HUDEP-2 (cell line): ENCODE measurements around the gene SLC25A34.

ENCODE experiments used
- DNase-seq, 76 experiments: peaks; one replicate each; lab custom pipeline; 2025; ENCODE audit not compliant: unreplicated experiment in 76 of 76; lab: John Stamatoyannopoulos, UW

SLC25A34 gene

DNA sequence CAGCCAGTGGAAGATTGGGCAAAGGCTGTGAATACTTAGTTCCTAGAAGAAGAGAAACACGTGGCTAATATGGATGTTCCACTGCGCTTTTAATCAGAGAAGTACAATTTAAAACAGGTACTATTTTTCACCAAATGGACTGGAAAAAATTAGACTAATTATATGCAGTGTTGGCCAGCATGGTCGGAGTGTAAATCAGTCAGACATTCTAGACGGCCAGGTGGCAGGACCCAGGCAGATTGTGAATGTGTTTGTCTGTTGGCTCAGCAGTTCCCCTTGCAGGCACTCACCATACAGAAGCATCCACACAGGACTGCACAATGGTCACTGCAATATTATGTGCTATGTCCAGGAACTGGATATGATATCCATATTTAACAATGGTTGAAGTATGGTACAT, 23.9 kb upstream of the SLC25A34 start:
- no peak for DNase-seq

DNA sequence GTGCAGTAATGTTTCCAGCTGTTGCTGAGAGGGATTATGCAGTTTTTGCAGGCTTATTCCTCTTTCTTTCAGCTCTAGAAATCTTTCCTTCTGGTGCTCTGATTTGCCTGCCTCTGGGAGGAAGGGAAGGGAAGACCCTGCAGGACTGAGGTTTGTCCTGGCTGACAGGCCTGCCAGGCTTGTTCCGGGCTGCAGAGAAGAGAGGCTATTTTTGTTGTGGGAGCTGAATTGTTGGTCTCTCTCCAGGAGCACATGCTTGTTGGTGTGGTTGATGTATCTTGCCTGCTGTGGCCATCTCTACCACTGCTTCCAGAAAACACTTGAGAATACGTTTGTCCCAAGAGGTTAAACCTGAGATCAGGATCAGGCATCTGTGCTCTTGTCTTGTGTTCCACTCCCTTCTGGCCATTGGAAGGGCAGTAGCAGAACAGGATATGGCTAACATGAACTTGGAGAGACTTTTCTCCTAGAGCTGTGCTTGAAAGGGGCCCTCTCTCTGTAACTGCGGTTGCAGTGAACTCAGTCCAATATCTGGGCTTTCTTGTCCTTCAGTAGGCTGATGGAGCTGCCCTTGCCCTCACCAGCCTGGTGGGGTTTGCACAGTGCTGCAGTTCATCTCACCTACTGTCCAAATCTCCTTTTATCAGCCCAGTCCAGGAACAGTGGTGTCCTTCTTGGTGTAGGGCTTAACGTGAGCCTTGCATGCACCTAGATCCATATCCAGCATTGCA, 21.5 kb upstream of the SLC25A34 start:
- no peak for DNase-seq

DNA sequence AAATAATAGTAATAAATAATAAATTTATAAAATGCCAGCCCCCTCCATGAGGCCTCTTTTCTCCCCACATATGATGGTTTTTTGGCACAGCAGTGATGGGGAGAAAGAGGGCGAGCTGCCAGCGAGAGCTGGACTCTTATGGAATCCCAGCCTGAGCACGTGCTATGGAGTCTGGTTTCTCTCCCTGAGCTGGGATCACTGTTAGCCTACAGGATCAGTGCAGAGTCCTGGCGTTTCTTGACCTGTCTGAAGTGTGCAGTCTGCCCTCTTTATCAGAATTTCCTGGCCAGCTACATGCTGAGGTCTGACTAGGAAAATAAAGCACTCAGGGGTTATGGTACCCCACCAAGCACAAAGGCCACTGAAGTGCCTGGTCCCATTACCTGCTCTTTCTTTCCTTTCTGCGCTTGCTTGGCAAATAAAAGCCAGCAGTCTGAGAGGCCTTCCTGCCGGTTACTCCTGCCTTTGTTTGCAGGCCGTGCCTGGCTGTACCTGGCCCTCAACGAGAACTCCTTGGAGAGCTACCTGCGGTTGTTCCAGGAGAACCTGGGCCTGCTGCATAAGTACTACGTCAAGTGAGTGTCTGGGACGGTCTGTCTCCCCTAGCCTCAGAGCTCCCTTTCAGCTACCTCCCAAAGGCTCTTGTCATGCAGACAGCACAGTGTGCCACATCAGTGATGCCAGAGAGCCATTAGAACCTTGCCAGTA, 18.5 kb upstream of the SLC25A34 start:
- DNase-seq = no peak

DNA sequence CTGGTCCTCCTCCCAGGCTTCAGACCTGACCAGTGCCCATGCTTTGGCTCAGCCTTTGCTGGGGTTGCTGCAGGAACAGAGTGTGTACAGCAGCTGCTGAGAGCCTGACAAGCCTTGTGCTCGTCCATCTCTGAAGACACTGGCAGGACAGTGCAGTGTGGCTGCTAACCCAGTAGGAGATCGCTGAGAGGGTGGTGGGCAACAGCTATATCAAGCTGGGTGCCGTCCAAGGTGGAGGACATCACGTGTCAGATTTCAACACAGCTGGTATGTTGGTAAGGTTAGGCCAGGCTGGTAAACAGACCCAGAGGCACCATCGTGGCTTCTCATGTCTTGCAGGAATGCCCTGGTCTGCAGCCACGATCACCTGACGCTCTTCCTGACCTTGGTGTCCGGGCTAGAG, 17.9 kb upstream of the SLC25A34 start:
- DNase-seq = no peak

DNA sequence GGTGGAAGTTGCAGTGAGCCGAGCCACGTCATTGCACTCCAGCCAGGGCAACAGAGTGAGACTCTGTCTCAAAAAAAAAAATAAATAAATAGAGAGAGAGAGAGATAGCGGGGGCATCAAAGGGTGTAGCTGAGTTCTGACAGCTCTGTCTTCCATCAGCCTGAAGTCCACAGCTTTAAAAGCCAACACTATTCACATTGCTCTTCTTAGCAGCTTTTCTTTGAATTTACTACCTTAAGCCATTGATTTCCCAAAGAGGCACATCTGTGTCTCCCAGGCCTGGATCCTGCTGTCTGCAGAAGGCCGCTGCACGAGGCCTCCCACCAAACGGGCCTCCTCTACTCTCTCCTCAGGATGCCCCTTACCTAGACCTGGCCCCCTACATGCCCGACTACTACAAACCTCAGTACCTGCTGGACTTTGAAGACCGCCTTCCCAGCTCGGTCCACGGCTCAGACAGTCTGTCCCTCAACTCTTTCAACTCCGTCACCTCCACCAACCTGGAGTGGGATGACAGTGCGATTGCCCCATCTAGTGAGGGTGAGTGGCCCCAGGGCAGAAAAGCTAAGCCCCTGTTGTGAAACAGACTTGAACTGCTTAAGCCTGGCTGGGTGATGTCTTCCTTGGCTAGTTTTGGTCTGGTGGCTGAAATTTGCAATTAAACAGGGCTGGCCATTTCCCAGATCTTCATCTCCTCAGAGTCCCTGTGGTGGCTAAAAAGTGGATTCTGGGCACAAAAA, 16.5 kb upstream of the SLC25A34 start:
- DNase-seq = no peak

DNA sequence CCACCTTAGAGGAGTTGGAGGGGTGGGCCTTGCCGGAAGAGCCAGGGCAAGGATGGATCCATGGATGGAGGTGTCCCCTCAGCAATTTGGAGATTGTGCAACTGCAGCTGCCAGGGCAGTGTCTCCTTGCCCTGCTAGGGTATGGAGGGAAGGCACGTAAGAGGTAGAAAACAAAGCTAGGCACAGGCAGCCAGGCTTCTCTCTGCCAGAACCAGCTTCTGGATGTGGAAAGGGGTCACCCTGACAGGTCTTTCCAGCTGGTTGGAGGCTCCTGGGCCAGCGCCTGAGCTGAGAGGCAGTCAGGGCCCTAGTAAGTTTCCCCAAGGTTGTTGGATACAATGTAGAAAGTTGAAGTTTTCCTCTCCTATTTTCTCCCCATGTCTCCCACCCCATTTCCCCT, 15.2 kb upstream of the SLC25A34 start:
- no peak for DNase-seq

DNA sequence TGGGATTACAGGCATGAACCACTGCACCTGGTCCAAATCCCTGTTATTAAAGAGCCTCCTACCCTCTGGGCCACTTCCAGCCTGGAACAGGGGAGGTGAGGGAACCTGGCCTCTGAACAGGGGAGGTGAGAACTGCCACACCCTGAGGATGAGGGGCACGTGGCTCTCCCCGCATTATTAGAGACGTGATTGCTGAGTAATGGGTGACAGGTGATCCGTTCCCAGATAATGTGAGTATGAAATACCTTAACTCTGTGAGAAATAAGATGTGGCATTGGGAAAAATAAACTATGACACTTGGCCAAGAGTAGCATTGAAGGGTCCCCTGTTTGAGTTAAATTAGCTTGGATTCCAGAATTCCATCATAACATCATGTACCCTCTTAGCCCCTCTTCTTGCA, 13.6 kb upstream of the SLC25A34 start:
- no peak for DNase-seq

DNA sequence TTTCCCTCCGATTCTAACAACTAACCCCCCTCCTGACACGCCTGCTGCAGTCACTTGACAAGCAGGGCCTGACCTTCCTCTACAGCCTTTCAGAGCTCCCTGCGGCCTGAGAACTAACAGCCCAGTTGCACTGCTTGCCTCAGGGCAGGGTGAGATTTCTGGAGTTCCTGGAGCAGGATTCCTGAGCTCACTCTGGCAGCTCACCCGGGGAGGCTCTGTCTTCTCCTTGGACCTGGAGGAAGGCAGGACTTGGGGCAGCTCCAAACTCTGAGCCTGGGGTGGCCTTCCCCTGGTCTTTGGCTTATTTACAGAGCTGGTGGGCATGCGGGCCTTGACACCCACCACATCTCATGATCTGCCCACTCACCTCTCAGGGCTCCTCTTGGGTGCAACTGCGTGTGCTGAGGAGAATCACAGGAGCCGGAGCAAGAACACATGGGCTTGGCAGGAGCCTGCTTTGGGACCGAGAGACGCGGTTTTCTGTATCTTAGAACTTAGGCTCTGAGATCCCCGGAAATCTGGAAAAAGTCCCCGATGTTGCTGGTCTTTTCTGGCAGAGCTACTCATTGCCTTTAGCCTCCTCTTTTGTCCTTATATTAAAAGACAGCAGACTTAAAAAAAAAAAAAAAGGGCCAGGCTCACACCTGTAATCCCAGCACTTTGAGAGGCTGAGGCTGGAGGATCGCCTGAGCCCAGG, 13.1 kb upstream of the SLC25A34 start:
- DNase-seq = no peak

DNA sequence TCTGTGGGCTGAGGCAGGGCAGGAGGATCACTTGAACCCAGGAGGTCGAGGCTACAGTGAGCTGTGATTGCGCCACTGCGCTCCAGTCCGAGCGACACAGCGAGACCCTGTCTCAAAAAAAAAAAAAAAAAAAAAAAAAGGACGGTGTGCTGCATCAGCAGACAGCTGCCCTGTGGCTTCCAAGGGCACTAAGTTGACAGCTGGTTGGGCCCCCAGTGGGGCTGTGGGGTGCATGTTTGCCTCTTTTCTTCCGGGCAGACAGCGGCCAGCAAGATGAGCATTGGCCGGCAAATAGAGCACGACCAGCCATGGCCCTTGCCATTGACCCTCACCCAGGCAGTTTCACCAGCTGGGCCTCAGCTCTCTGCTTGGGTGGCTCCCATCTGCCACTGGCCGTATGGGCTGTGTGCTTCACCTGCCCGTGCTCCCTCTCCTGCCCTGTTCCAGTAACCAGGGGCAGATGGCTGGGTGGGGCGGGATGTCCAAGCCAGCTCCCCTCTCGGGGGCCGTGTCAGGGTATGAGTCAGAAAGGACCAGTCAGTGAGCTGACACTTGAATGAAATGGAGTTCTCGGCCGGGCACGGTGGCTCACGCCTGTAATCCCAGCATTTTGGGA, 12.3 kb upstream of the SLC25A34 start:
- DNase-seq = no peak

DNA sequence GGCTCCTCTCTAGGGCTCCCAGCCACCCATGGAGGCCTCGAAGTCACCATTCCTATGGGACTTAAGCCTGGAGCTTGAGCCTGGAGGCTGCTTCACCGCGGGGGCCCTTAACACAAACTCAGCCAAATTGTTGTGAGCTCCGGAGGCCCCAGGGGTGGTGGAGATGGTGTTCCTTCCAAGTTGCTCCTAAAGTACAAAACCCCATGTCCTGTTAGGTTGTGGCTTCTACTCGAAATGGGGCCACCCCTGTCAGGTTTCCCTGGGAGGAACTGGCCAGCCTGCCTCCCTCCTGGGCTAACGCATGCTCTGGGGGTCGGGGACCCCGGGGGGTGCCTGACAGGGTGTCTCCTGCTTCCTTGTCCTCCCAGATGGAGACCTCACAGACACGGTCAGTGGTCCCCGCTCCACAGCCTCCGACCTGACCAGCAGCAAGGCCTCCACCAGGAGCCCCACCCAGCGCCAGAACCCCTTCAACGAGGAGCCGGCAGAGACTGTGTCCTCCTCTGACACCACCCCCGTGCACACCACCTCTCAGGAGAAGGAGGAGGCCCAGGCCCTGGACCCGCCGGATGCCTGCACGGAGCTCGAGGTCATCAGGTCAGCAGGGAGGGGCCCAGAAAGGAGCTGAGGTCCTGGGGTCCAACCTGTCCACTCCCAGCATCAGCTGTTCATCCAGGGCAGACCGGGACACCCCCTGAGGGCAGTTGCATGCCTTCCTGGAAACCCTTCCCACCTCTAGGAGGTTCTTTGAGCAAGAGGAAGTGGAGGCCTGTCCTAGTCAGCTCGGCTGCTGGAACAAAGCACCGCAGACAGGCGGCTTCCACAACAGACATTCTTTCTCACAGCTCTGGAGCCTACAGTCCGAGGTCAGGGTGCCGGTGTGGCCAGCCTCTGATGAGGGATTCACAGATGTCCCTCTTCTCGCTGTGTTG, 10.8 kb upstream of the SLC25A34 start:
- DNase-seq = no peak

DNA sequence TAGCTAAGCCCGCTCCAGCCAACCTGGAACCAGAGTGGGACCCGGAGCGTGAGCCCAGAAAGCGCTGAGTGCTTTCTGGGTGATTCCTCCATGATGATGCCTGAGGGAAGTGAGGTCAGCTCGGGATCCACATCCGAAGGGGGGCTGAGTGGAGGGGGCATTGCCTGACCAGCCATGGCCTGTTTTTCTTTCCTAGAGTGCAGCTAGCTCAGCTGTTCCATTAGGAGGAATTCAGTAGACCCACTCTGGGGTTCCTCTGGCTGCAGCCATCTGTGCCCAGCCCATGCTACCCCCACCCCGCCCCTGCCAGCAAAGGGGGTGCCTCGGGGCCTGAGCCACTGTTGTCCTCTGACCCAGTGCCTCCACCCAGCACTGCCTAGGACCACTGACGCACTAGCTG, 9.6 kb upstream of the SLC25A34 start:
- DNase-seq = no peak

DNA sequence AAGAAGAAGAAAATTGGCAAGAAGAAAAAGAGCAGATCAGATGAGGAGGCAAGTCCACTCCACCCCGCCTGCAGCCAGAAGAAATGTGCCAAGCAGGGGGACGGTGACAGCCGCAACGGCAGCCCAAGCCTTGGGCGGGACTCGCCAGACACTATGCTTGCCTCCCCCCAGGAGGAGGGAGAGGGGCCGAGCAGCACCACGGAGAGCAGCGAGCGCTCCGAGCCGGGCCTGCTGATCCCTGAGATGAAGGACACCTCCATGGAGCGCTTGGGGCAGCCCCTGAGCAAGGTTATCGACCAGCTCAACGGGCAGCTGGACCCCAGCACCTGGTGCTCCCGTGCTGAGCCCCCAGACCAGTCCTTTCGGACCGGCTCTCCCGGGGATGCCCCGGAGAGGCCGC, 9.0 kb upstream of the SLC25A34 start:
- no peak for DNase-seq

DNA sequence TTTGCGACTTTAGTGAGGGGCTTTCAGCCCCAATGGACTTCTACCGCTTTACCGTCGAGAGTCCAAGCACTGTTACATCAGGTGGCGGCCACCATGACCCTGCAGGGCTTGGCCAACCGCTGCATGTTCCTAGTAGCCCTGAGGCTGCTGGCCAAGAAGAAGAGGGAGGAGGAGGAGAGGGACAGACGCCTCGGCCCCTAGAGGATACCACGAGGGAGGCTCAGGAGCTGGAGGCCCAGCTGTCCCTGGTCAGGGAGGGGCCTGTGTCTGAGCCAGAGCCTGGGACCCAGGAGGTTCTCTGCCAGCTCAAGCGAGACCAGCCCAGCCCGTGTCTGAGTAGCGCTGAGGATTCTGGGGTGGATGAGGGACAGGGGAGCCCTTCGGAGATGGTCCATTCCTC, 8.6 kb upstream of the SLC25A34 start:
- DNase-seq = no peak

DNA sequence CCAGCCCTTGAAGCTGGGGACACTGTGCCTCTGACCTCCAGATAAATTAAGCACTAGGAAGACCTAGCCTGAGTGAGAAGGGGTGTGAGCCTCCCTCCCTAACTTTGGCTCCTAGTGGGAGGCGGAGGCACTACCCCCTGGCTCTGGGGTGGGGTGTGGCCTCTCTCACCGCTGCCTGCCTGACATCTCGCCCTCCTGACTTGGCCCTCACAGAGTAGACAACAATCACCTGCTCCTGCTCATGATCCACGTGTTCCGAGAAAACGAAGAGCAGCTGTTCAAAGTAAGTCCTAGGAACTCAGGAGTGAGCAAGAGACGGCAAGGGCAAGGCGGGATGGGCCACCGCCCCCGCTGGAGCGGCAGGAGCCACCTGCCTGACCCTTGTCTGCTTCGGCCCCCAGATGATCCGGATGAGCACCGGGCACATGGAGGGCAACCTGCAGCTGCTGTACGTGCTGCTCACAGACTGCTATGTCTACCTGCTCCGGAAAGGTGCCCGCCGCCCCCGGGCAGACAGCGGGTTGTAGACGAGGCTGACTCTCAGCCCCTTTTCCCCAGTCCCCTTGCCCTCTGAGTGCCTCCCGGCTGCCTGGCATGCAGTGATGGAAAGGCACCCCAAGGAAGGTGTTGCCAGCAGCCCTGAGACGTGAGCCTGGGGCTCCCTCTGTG, 8.1 kb upstream of the SLC25A34 start:
- DNase-seq = no peak

DNA sequence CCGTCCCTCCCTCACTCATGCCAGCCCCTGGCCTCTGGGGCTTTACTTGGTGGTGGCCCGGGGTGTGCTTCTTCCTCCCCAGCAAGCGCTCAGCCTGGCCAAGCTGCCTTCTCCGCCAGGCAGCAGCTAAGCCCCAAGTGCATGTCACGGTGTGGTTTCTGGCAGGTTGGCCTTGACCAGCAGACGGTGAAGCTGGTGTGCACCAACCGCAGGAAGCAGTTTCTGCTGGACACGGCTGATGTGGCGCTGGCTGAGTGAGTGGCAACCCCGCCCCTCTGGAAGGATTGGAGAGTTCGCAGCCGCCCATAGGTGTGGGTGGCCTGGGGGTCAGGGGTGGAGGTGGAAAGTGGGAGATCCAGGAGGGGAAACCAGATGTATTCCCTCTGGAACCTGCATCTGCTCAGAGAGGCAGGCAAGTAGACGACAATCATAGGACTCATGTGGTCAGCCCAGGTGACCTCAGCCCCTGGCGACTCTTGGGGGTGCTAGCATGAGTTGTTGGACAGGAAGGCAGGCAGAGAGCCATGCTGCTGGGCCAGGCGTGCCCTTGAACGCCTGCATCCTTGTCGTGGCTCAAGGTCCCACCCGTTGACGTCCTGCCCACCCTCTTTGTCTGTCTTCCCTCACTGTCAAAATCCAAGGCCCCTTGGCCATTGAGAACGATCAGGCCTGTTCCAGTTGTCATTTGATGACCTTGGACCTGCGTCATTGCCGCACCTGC, 7.0 kb upstream of the SLC25A34 start:
- DNase-seq = no peak

DNA sequence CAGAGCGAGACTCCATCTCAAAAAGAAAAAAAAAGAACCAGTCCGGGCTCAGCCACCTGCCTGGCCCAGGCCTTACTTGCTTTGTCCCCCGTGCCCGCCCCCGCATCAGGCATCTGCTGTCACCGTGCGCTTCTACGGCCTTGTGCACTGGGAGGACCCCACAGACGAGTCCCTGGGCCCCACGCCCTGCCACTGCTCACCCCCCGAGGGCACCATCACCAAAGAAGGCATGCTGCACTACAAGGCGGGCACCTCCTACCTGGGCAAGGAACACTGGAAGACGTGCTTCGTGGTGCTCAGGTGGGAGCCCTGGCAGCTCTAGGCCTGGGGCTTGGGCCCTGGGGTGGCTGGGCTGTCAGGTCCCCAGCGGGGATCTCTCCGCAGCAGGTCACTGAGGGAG, 5.6 kb upstream of the SLC25A34 start:
- no peak for DNase-seq

DNA sequence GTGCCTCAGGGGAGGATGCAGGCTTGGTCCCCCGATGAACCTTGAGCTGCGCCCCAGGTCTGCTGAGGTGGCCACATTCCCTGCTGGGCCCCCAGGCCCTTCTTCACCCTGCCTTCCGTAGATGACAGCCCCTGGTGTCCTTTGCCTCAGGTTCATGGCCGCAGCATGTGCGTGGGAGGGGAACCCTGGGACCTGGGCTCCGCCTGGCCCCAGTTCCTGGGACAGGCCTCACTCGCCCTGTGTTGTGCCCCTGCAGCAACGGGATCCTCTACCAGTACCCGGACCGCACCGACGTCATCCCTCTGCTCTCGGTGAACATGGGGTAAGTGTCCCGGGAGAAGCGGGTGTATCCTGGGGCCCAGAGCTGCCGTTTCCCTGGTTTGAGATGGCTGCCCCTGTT, 5.1 kb upstream of the SLC25A34 start:
- DNase-seq = no peak
